H1 (cell line): ENCODE data around the gene IL10RA. TPM values are rescaled to one million over a fixed set of nuclear protein-coding genes. Genes with fewer than 3 reads are reported as not detected.

Experiments
- CTCF ChIA-PET: fragments of 300-600 bp; sonication (Branson Sonifier 250); formaldehyde crosslinking; loops from one replicate; lab custom pipeline; 2021; ENCODE audit not compliant: partially characterized antibody; lab: Charles Lee
- POLR2A ChIA-PET: fragments of 300-600 bp; sonication (Branson Sonifier 250); formaldehyde crosslinking; loops from one replicate; lab custom pipeline; 2021; ENCODE audit warnings: inconsistent platforms; ENCODE audit not compliant: partially characterized antibody; lab: Charles Lee
- DNase-seq, 2 experiments: peaks; one replicate each; pipeline versions ENCODE4 v3.0.0 to v3.0.0-alpha.2; 2010 to 2022; ENCODE audit warnings: low spot score in 2 of 2, low read depth in 1 of 2, mixed read lengths in 1 of 2
- FAIRE-seq: peaks from 2 replicates; lab custom pipeline; 2011; peaks lifted over from hg19 to GRCh38; lab: Jason Lieb, UNC
- H2AFZ ChIP-seq: 2 replicates; pipeline ENCODE4 v1.8.1; 2012; ENCODE audit warnings: low read length, inconsistent platforms
- H2AK5ac ChIP-seq: 2 replicates; pipeline ENCODE4 v1.6.1; 2013; ENCODE audit warnings: low read depth, low read length
- H2BK120ac ChIP-seq: replicated peaks from 2 replicates; pipeline ENCODE3; 2013; ENCODE audit warnings: low read depth, low read length, inconsistent platforms
- H2BK12ac ChIP-seq: 2 replicates; pipeline ENCODE4 v1.6.1; 2013; ENCODE audit warnings: low read depth, low read length
- H2BK15ac ChIP-seq: 2 replicates; pipeline ENCODE4 v1.6.1; 2013; ENCODE audit warnings: low read length
- H2BK20ac ChIP-seq: 2 replicates; pipeline ENCODE4 v1.6.1; 2013; ENCODE audit warnings: low read length
- H2BK5ac ChIP-seq: 2 replicates; pipeline ENCODE4 v1.6.1; 2013; ENCODE audit warnings: low read depth, low read length
- H3K14ac ChIP-seq: 2 replicates; pipeline ENCODE4 v1.6.1; 2013; ENCODE audit warnings: inconsistent platforms; ENCODE audit not compliant: insufficient read length
- H3K18ac ChIP-seq: 2 replicates; pipeline ENCODE4 v1.6.1; 2013; ENCODE audit warnings: low read length; ENCODE audit errors: extremely low read depth
- H3K23ac ChIP-seq: 2 replicates; pipeline ENCODE4 v1.6.1; 2013; ENCODE audit warnings: inconsistent platforms; ENCODE audit not compliant: insufficient read length
- H3K23me2 ChIP-seq: 2 replicates; pipeline ENCODE4 v1.6.1; 2013; ENCODE audit warnings: low read depth, low read length
- H3K27ac ChIP-seq: 2 replicates; pipeline ENCODE4 v1.6.1; 2011; ENCODE audit warnings: low read depth, low read length, inconsistent platforms
- H3K27me3 ChIP-seq, 4 experiments: replicated peaks in 1 of 4; 1 replicate in 1 of 4; 2 replicates in 3 of 4; pipeline versions ENCODE4 v1.6.1 to v1.8.1; 2011 to 2013; ENCODE audit warnings: low read length in 3 of 4, mild to moderate bottlenecking in 3 of 4, inconsistent platforms in 2 of 4, mixed read lengths in 2 of 4, moderate library complexity in 1 of 4; ENCODE audit not compliant: control insufficient read depth in 3 of 4, insufficient read depth in 3 of 4; ENCODE audit errors: extremely low read depth in 1 of 4
- H3K36me3 ChIP-seq, 4 experiments: 2 replicates each; pipeline versions ENCODE4 v1.6.1 to v1.8.1; 2011 to 2013; ENCODE audit warnings: mild to moderate bottlenecking in 4 of 4, low read length in 3 of 4, moderate library complexity in 2 of 4, control low read depth in 1 of 4, inconsistent platforms in 1 of 4; ENCODE audit not compliant: insufficient read depth in 4 of 4, control insufficient read depth in 2 of 4
- H3K4ac ChIP-seq: replicated peaks from 2 replicates; pipeline ENCODE3; 2013; ENCODE audit warnings: low read length, low read depth, mixed read lengths, inconsistent platforms; ENCODE audit not compliant: insufficient read length
- H3K4me1 ChIP-seq, 4 experiments: replicated peaks in 1 of 4; 1 replicate in 1 of 4; 2 replicates in 3 of 4; pipeline versions ENCODE4 v1.6.1 to v1.8.1; 2011 to 2013; ENCODE audit warnings: low read length in 3 of 4, inconsistent platforms in 2 of 4, mixed read lengths in 1 of 4; ENCODE audit not compliant: insufficient read depth in 4 of 4, control insufficient read depth in 3 of 4
- H3K4me2 ChIP-seq, 2 experiments: 2 replicates each; pipeline versions ENCODE4 v1.6.1 to v1.8.1; 2011 to 2013; ENCODE audit warnings: low read depth in 2 of 2, low read length in 2 of 2, control low read depth in 1 of 2, inconsistent platforms in 1 of 2, mild to moderate bottlenecking in 1 of 2; ENCODE audit not compliant: insufficient read depth in 1 of 2
- H3K4me3 ChIP-seq, 4 experiments: fragments of 200-600, 300-600 bp in 1 of 4; sonication (generic), shearing (Covaris generic), sonication (Bioruptor Twin) in 1 of 4; 2 replicates each; pipeline versions ENCODE4 v1.5.1 to v1.8.1; 2011 to 2016; ENCODE audit warnings: low read length in 4 of 4, low read depth in 3 of 4, control low read depth in 2 of 4, inconsistent platforms in 2 of 4, mild to moderate bottlenecking in 2 of 4, mixed read lengths in 1 of 4, moderate library complexity in 1 of 4; ENCODE audit not compliant: insufficient read depth in 2 of 4; ENCODE audit errors: extremely low read depth in 1 of 4
- H3K56ac ChIP-seq: replicated peaks from 2 replicates; pipeline ENCODE3; 2013; ENCODE audit warnings: low read depth, mild to moderate bottlenecking, mixed read lengths, low read length, inconsistent platforms; ENCODE audit not compliant: insufficient read length
- H3K79me1 ChIP-seq: 2 replicates; pipeline ENCODE4 v1.6.1; 2013; ENCODE audit warnings: low read depth, low read length, control low read depth
- H3K79me2 ChIP-seq, 2 experiments: 2 replicates each; pipeline versions ENCODE4 v1.6.1 to v1.8.1; 2012 to 2013; ENCODE audit warnings: low read length in 2 of 2, mild to moderate bottlenecking in 2 of 2, inconsistent platforms in 1 of 2; ENCODE audit not compliant: insufficient read depth in 2 of 2, control insufficient read depth in 1 of 2
- H3K9ac ChIP-seq, 4 experiments: replicated peaks in 1 of 4; 1 replicate in 1 of 4; 2 replicates in 3 of 4; pipeline versions ENCODE4 v1.6.1 to v1.8.1; 2011 to 2013; ENCODE audit warnings: low read depth in 3 of 4, low read length in 3 of 4, control low read depth in 2 of 4, mild to moderate bottlenecking in 2 of 4, moderate library complexity in 2 of 4, inconsistent platforms in 1 of 4; ENCODE audit errors: extremely low read depth in 1 of 4
- H3K9me3 ChIP-seq, 2 experiments: 2 replicates each; pipeline versions ENCODE4 v1.6.1 to v1.8.1; 2012 to 2013; ENCODE audit warnings: mild to moderate bottlenecking in 2 of 2, moderate library complexity in 2 of 2, control low read depth in 1 of 2, inconsistent platforms in 1 of 2, low read depth in 1 of 2, low read length in 1 of 2, mixed read lengths in 1 of 2; ENCODE audit not compliant: insufficient read depth in 2 of 2
- H4K20me1 ChIP-seq, 2 experiments: replicated peaks in 1 of 2; 2 replicates each; pipeline versions ENCODE3 to v1.8.1; 2011 to 2013; ENCODE audit warnings: inconsistent platforms in 2 of 2, low read length in 2 of 2, mild to moderate bottlenecking in 1 of 2; ENCODE audit not compliant: insufficient read depth in 2 of 2, control insufficient read depth in 1 of 2
- H4K5ac ChIP-seq: 2 replicates; pipeline ENCODE4 v1.6.1; 2013; ENCODE audit warnings: low read length, low read depth, mixed read lengths, inconsistent platforms; ENCODE audit not compliant: insufficient read length
- H4K8ac ChIP-seq: 2 replicates; pipeline ENCODE4 v1.8.0; 2013; ENCODE audit warnings: mild to moderate bottlenecking, moderate library complexity, low read length, inconsistent platforms; ENCODE audit not compliant: insufficient read depth; ENCODE audit errors: extremely low read depth
- H4K91ac ChIP-seq: replicated peaks from 2 replicates; pipeline ENCODE3; 2013; ENCODE audit warnings: low read length, mixed read lengths, inconsistent platforms; ENCODE audit not compliant: insufficient read length
- EP300 ChIP-seq, 2 experiments: IDR thresholded peaks; 1 replicate in 1 of 2; 2 replicates in 1 of 2; pipeline ENCODE4 v1.6.1; 2011 to 2012; ENCODE audit warnings: low read depth in 2 of 2, low read length in 2 of 2, mild to moderate bottlenecking in 2 of 2, borderline replicate concordance in 1 of 2, inconsistent platforms in 1 of 2, moderate library complexity in 1 of 2
- GABPA ChIP-seq: IDR thresholded peaks from 2 replicates; pipeline ENCODE4 v1.6.1; 2011; ENCODE audit warnings: mild to moderate bottlenecking, low read length, moderate library complexity, borderline replicate concordance; ENCODE audit not compliant: insufficient read depth
- RFX5 ChIP-seq: IDR thresholded peaks from 2 replicates; pipeline ENCODE4 v1.6.1; 2011; ENCODE audit warnings: low read depth, low read length, improper control_type of control experiment, borderline replicate concordance
- WGBS, 2 experiments: shearing (Covaris generic) in 1 of 2; methylation state at CpG; one replicate each; pipeline versions ENCODE4 v1.1.6 to v1.1.7; 2013 to 2015; ENCODE audit warnings: low lambda C conversion rate in 2 of 2, mixed read lengths in 2 of 2, inconsistent platforms in 1 of 2, low coverage in 1 of 2, missing lambda C conversion rate in 1 of 2; ENCODE audit not compliant: insufficient replicate concordance in 2 of 2, insufficient coverage in 1 of 2, insufficient read length in 1 of 2; ENCODE audit errors: extremely low coverage in 1 of 2, missing lambda C conversion rate in 1 of 2; 5-methylcytosine and 5-hydroxymethylcytosine counted together
- polyA plus RNA-seq, 7 experiments: library from polyadenylated mRNA; depleted of rRNA in 3 of 7; stranded (reverse) in 5 of 7; unstranded in 2 of 7; fragments of >200 nt in 5 of 7; fragments of 200-250 nt in 2 of 7; gene quantifications; 1 replicate in 5 of 7; 2 replicates in 1 of 7; 4 replicates in 1 of 7; pipeline versions ENCODE4 v1.2.1 to v1.2.3, GENCODE V29; 2011 to 2013; ENCODE audit warnings: missing spikeins in 2 of 7, mixed read lengths in 2 of 7
- total RNA-seq: library from RNA; stranded (reverse); fragmentation: NEBNext Ultra II Directional; extraction: Animal tissue kit (Norgen Biotek cat#: 25700); gene quantifications from 2 replicates; pipeline ENCODE4 v1.2.1, GENCODE V29; 2021

IL10RA gene
- total and polyA plus RNA-seq, 2 of the 8 experiments (the other 6 are each of a cell fraction or from before 2014, with no cell fraction given), result 0.05 to 0.11 TPM

- Histone ChIP-seq H2AFZ (no peak overlapping the region), H4K8ac (no peak overlapping the region), H3K79me1 (no peaks in the 10 kb centered on the region), H4K91ac (no peak overlapping the region), H3K56ac (no peak overlapping the region), H3K27ac (no peak overlapping the region), H3K9me3 (no peaks in the 10 kb centered on the region), H2BK5ac (no peak overlapping the region), H3K14ac (no peak overlapping the region), H3K4me2 (no peak overlapping the region), H3K23me2 (0 out of 2 replicates have a peak, but pooled peaks cover 2% of the 10 kb centered on the region), H3K4me3 (no peak overlapping the region), H3K79me2 (no peaks in the 10 kb centered on the region), H3K23ac (no peak overlapping the region), H2AK5ac (no peak overlapping the region), H4K20me1 (no peaks in the 10 kb centered on the region), H3K4me1 (no peaks in the 10 kb centered on the region; a peak in 1 of 7 replicates), H4K5ac (no peak overlapping the region), H2BK120ac (no peak overlapping the region), H3K18ac (no peak overlapping the region), H2BK15ac (no peak overlapping the region; the same call in 1 of the 2 replicates), H3K36me3 (no peaks in the 10 kb centered on the region), H3K27me3 (no peaks in the 10 kb centered on the region), H2BK20ac (no peak overlapping the region), H2BK12ac (no peak overlapping the region), H3K9ac (no peak overlapping the region), H3K4ac (no peak overlapping the region)
- no peak for FAIRE-seq
- WGBS, 2 experiments, result 89% methylated on average over 7 of the region's 7 CpGs; no CpG with 5 or more reads in 1 of the 2 experiments
- CTCF ChIA-PET, result interaction anchor here (2.8 to 9.0 kb wide), 5 partner anchors 13 to 243 kb away, joined by 11 to 134 read pairs (median 45); partner anchors contain the start of gene FXYD2
- no peak for TF ChIP-seq RFX5
- no peak for TF ChIP-seq EP300 (IDR thresholded peaks at IDR 0.05; ENCODE audit: borderline replicate concordance in 1 of 2, low read depth in 2 of 2, low read length in 2 of 2)
- no peak for TF ChIP-seq GABPA
- POLR2A ChIA-PET, result no interaction called here
- no peak for DNase-seq
Observed at GRCh38 chr11:118050208-118050891, 64.2 kb downstream of the IL10RA start.
